Activated CD4-positive, alpha-beta T cell treated with anti-CD3 and anti-CD28 coated beads for 24 hours (primary cell): Measurements from ENCODE around the gene TMEM266.

ENCODE experiments used
- DNase-seq, 2 donors: peaks; one replicate each; pipeline ENCODE4 v3.0.0-alpha.2; 2020; ENCODE audit warnings: low read depth in 2 of 2

Gene TMEM266

DNA sequence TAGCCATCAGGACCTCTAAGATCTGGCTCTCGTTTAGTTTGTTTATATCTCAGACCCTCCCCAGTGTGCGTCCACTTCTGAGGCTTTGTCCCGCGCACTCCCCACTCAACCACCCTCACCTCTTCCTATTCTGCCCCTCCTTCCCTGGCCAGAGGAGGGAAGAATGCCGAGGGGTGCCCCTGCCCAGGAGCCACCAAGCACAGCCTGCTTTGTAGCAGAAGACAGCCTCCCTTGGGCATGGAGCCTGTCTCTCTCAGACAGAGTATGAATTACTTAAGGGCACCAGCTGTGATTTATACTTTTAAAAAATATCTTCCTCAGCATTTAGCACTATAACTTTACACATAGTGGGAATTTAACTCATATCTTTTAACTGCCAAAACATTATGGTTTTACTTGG lies 6.0 kb downstream of the TMEM266 start:
- no peak for DNase-seq

DNA sequence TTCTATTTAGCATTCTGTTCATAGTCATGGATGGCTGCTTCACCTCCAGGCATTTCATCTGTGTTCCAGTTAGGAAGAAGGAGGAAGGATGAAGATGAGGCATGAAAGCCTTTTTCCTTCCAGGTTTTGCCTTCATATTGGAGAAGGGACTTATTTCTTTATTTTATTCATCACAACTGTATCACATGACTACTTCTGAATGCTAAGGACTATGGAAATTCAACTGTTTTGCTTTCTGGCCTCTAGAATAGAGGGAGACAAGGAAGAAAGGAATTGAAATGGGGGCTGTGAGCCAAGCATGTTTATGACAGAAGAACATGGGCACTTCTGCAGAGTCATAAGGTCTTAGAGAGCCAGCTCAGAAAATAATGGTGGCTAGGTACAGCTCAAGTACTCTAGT lies 10.4 kb downstream of the TMEM266 start:
- no peak for DNase-seq

DNA sequence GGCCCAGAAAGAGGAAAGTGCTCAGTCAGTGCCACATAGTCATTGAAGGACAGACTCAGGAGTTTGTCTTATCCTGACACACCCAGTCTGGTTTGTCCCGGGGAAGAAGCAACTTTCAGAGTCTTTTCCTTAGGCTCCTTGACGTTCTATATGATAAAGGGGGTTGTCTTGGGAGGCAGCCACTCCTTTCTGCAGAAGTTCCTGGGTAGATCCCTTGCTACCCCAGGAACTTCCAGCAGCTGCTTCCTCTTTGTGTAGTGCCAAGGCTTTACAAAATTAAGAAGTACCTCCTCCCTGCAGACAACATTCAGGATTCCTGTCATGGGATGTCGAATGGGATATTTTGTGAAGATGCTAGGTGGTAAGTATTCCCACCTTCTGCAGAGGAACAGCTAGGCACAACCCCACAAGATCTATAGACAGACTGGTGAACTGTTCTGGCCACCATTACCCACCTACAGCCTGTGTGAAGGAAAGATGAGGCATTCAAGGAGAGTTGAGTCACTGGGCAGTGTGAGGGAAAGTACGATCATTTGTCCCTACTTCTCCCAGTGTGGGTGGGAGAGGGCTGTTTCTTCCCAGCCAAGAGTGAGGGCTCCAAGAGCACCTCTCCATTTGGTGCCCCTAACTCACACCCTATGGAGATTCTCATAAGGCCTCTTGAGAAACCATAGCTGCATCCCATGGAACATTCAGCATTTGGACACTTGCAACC lies 11.3 kb downstream of the TMEM266 start:
- DNase-seq = no peak

DNA sequence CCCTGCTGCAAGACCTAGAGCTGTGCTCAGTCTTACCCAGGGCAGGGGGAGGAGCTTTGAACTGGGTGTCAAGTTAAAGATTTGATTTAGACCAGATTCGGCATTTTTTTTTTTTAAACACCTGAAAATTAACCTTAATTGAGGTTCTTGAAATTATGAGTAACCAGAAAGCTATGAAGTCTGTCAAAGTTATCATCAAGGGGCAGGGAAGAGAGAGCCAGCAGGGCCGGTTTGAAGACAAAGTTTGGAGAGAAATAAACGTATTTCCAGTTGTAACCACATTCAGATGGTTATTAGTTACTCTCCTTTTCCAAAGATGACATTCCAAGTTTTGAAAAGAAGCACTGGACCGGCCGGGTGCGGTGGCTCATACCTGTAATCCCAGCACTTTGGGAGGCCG lies 12.0 kb downstream of the TMEM266 start:
- no peak for DNase-seq

DNA sequence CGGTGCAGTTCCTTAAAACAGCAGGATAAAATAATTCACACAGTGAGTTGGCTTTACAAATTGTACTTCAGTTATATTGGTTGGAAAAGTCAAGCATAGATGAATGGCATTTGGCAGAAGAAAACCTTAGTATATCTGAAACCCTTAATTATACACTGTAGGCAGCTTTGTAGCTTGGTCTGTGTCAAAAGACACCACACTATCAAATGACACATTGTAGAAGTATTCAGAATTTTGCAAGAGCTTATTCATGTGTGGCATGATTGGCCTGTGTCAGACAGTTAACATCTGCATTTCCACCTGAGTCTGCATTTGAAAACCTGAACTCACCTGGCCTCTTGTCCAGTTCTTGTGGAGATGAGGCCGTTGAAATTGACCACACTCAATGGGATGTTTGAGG lies 13.8 kb downstream of the TMEM266 start:
- no peak for DNase-seq

- no peak for DNase-seq
Measured at GRCh38 chr15:76075046-76075445, 15.3 kb downstream of the TMEM266 start.

DNA sequence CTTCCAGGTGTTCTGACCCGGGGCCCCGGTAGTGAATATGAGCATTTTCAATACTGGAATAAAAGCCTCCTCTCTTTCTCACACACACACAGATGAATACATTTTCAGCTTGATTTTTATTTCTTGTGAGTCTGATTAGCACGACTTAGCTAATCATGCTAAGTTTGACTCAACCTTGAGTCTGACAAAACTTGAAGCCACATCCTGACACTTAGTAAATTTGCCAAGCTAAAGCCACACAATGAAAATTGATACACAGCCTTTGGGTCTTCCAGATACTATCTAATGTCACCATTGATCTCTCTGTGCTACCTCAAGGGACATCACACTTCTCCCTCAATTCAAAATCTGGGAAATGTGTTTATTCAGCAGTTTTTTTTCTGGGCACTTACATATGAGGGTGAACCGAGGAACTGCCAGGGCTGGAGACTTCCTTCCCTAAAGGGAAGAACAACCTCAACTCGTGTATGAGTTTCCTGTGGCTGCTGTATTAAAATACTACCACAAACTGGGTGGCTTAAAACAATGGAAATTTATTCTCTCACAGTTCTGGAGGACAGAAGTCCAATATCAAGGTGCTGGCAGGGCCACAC lies 18.6 kb downstream of the TMEM266 start:
- DNase-seq = no peak

DNA sequence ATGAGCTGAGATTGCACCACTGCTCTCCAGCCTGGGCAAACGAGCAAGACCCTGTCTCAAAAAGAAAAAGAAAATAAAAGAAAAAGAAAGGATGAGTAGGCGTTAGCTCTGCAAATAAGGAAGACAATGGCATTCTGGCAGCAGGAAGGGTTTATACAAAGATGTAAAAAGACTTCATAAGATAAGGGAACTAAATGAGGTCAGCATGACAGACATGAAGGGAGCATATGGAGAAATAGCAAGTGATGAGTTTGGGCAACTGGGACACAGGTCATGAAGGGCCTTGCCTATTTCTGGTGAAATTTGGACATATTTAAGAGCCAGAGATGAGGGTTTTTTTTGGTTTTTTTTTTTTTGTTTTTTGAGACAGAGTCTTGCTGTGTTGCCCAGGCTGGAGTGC lies 24.5 kb downstream of the TMEM266 start:
- DNase-seq = no peak

DNA sequence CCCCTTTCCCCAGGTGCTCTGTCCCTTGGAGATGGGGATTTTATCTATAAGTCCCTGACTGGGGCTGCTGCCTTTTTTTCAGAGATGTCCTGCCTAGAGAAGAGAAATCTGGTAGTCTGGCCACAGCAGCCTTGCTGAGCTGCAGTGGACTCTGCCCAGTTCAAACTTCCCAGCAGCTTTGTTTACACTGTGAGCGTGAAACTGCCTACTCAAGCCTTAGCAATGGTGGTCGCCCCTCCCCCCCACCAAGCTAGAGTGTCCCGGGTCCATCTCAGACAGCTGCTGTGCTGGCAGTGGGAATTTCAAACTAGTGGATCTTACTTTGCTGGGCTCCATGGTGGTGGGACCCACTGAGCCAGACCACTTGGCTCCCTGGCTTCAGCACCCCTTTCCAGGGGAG lies 38.9 kb downstream of the TMEM266 start:
- DNase-seq = no peak

DNA sequence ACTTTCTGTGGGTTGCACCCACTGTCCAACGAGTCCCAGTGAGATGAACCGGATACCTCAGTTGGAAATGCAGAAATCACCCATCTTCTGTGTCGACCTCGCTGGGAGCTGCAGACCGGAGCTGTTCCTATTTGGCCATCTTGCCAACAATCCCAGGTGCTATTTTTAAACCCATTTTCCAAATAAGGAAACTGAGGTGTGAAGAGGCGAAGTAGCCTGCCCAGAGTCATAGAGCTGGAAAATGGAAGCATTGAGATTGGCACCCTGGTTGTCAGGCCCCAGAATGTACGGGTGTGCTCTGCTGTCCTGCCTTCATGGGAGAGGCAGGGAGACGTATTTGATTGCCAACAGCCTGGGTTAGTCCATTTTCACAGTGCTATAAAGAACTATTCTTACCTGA lies 39.6 kb downstream of the TMEM266 start:
- DNase-seq = no peak

GRCh38 chr15:76100361-76100760 lies 40.6 kb downstream of the TMEM266 start:
- DNase-seq = no peak

DNA sequence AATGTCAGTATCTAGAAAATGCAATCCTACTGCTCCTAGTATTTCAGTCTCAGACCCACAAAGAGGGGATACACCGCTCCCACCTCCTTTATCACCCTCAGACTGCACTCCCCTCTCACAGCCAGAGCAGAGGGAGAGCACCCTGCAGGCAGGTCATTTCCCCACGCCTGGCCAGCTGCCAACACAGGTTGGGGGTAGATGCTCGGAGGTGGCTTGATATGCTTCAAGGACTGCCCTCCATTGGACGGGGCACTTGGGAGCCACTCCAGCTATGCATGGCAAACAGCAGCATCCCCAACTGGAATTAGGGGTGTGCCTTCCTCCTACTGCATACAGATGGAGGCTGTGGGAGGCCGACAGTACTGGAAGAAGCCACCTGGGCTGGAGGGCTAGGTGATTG lies 41.9 kb downstream of the TMEM266 start:
- DNase-seq = no peak

DNA sequence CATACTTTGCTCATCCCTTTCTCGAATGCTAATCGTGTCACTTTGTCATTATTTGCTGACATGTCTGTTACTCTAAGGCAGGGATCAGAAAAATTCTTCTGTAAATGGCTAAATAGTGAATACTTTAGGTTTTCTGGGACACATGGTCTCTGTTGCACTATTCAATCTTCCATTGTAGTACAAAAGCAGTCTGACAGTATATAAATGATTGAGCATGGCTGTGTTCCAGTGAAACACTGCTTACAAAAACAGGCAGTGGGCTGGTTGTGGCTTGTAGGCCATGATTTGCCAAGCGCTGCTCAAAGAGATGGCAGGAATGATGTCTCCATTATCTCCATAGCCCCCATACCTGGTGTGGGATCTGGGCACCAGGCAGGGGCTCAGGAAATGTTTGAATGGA lies 45.6 kb downstream of the TMEM266 start:
- DNase-seq = no peak

- DNase-seq = no peak
Measured at GRCh38 chr15:76105911-76106310, 46.1 kb downstream of the TMEM266 start.

DNA sequence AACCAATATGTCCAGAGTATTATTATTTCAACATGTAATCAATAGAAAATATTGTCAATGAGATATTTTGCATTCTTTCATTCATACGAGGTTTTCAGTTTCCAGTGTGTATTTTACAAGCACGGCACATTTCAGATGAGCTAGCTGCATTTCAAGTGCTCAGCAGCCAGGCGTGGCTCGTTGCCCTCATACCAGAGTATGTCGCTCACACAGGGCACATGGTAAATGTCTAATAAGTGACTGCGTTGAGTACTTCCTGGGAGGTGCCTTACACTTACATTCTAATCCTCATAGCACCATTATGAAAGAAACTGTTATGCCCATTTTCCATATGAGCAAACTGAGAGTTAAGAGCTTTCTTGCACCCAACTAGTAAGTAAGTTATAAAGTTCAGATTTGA lies 47.4 kb downstream of the TMEM266 start:
- DNase-seq = no peak

GRCh38 chr15:76108021-76108723 lies 48.4 kb downstream of the TMEM266 start:
- DNase-seq = no peak

- no peak for DNase-seq
Measured at GRCh38 chr15:76109046-76109445, 49.3 kb downstream of the TMEM266 start.

GRCh38 chr15:76114561-76114960 lies 54.8 kb downstream of the TMEM266 start:
- no peak for DNase-seq

- no peak for DNase-seq
Measured at GRCh38 chr15:76116138-76116885, 56.5 kb downstream of the TMEM266 start.

DNA sequence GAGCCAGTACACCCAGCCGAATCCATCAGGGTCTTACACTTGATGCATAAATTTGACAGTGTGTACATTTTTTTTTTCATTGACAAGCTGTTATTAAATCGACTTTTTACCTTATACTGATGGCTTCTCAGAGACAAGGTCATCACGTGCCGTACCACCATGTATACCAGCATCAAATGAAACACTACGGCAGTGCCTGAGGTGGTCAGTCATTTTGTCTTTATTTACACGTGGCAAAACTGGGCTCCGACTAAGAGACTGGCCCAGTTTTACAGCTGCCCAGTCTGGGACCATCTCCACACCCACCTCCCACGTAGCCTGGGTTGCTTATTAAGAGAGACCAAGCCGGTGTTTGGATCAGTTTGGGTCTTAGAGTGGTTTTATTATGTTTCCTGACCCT lies 57.4 kb downstream of the TMEM266 start:
- DNase-seq = no peak

DNA sequence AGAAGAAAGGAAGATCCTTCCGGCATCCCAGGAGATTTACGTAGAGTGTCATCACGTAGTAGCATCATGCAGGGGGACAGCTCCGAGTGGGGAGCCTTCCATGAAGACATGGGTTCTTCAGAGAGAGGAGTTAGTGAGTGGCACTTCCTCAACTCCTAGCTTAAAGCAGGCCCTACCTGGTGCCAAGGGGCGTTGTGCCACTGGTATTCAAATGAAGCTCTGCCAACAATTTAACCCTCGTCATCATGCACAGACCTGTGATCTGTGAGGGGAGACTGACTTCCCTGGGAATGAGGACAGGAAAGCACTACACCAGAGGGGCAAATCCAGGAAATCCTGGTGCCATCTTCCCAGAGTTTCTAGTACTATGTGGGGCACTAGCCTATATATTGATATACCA lies 59.0 kb downstream of the TMEM266 start:
- no peak for DNase-seq

GRCh38 chr15:76123031-76123430 lies 63.2 kb downstream of the TMEM266 start:
- DNase-seq = no peak

DNA sequence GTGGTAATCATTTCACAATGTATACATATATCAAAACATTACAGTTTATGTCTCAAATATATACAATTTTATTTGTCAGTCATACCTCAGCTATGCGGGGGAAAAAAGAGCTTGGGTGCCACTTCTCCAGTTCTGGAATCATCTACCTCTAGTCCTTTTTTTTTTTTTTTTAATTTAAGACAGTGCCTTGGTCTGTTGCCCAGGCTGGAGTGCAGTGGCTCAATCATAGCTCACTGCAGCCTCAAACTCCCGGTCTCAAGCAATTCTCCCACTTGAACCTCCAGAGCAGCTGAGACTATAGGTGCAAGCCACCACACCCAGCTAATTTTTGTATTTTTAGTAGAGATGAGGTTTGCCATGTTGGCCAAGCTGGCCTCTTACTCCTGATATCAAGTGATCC lies 67.4 kb downstream of the TMEM266 start:
- no peak for DNase-seq
